ES-I3 (cell line): ENCODE data around the gene DALRD3.
A peak's percentile ranks its signal among the peaks of the same experiment; 100 is the strongest.

Experiments used
- H3K36me3 ChIP-seq: 2 replicates; pipeline ENCODE4 v1.6.1; 2013; ENCODE audit warnings: mild to moderate bottlenecking, low read length, control low read depth, moderate library complexity; ENCODE audit not compliant: insufficient read depth
- H3K4me1 ChIP-seq: 2 replicates; pipeline ENCODE4 v1.6.1; 2013; ENCODE audit warnings: mild to moderate bottlenecking, control low read depth, low read length; ENCODE audit not compliant: insufficient read depth
- H3K9ac ChIP-seq: 2 replicates; pipeline ENCODE4 v1.6.1; 2013; ENCODE audit warnings: low read depth, mild to moderate bottlenecking, low read length, moderate library complexity
- H3K9me3 ChIP-seq: 2 replicates; pipeline ENCODE4 v1.6.1; 2013; ENCODE audit warnings: mild to moderate bottlenecking, low read length, moderate library complexity; ENCODE audit not compliant: control insufficient read depth, insufficient read depth

The DALRD3 gene

DNA sequence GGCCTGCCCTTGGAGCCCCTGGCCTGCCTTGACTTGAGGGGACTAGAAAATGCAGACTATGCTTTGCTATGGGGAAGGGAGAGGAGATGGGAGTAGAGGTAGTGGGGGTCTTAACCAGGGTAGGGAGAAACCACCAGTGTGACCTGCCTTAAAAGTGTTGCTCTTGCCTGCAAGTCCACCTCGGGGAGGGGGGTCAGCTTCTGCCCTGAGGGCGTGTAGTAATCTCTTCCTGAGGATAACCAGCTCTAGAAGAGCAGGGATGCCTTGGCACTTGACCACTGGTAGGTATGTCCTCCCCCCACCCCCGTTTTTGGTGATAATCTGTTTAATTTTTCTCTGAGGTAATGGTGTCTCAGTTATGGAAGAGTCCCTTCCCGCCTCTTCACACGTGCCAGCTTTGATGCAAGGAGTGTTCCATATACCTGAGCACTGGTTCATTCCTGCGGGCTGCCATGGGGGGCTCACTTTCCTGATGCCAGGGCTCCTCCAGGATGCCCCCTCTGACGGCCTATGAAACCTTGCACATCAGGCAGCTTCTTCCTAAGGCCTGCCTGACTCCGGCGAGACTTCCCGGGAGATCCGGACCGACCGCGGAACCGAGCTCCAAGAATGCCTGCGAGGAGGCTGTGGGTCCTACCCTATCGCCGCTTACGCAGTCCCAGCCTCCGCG lies 29.1 kb downstream of the DALRD3 start:
- Histone ChIP-seq H3K9ac (peak overlapping the region; percentile 88), H3K36me3 (peaks cover 10% of the 10 kb centered on the region), H3K4me1 (peaks cover 3% of the 10 kb centered on the region)

DNA sequence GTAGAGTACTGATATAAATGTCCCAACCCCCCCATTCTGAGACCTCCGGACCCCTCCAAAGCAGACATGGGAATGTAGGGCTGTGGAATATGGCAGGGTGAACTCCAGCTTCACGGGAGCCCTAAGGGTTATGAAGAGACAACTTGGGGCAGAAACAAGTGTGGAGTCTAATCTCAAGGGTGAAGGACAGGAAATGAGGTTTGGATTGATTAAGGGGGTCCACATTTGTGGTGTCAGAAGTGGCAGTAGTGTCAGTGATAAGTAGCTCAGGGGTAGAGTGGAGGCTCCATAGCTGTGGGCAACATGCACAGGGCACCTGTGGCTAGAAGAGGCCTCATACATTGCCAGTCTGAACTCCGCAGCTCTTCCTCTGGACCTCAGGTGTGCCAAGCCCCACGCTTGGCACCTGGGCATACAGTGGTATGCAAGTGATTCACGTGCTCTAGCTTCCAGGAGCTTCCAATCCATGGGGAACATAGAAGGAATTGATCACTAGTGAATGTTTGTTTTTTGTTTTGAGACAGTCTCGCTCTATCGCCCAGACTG lies 32.5 kb downstream of the DALRD3 start:
- Histone ChIP-seq H3K9ac (no peak overlapping the region), H3K4me1 (no peaks in the 10 kb centered on the region; the same call in 1 of the 2 replicates), H3K9me3 (no peaks in the 10 kb centered on the region), H3K36me3 (peaks cover 19% of the 10 kb centered on the region)

More for the DNA sequence above, 29.1 kb downstream of the DALRD3 start:
- no peaks in the 10 kb centered on the region for H3K9me3 ChIP-seq

DNA sequence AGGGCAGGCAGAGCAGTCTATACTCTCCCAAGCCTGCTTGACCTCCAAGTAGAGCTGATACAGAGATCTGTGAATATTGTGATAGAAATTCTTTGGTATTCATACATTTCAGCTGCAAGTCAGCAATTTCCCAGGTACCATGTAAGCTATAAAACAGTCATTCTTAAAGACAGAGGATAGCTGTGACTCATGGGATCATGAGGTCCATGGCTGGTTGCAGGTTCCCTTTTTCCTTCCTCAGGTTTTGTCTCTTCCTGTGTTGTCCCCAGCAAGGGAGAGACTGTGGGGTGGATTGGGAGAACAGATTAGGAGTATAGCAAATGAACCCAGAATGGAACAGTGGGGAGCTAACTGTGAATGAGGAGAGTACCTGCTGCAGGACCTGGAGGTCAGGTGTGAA lies 33.7 kb downstream of the DALRD3 start:
- Histone ChIP-seq H3K9ac (no peak overlapping the region), H3K4me1 (no peaks in the 10 kb centered on the region; the same call in 1 of the 2 replicates), H3K9me3 (no peaks in the 10 kb centered on the region), H3K36me3 (peaks cover 26% of the 10 kb centered on the region)

GRCh38 chr3:48983096-48983495 lies 35.3 kb downstream of the DALRD3 start:
- H3K9ac ChIP-seq: no peak overlapping the region
- peaks cover 26% of the 10 kb centered on the region for H3K36me3 ChIP-seq
- H3K4me1 ChIP-seq: no peaks in the 10 kb centered on the region
- no peaks in the 10 kb centered on the region for H3K9me3 ChIP-seq

DNA sequence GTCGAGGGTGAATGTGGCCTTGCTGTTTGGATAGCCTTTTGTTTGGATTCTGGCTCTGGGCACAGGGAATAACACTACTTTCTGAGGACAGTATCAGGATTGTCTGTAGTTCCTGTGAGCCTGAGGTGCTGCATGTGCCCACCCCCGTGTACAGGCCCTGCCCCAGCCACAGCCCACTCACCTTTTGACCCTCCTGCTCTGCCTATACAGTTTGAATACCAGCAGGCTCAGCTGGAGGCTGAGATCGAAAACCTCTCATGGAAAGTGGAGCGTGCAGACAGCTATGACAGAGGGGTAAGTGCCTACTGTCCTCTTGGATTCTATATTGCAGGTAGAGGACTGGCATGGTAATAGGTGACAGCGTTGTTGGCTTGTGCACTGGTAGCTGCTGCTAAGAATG lies 35.7 kb downstream of the DALRD3 start:
- Histone ChIP-seq H3K9me3 (no peaks in the 10 kb centered on the region), H3K9ac (no peak overlapping the region), H3K36me3 (peaks cover 26% of the 10 kb centered on the region), H3K4me1 (no peaks in the 10 kb centered on the region)

DNA sequence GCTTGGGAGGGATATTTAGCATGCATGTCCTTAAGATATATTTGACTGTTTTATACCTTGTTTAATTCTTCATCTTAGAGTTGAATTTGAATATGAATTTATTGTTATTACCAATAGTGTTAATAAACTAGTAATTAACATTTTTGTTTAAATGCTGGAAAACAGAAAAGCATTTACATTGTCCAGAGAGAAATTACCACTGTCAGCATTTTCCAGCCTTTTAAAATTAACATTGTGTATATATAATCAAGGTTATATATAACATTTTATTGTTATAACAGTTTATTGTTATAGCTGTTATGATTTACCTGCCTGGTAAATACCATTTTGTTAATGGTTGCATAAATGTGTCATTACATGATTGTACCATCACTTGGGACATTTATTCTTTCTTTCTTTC lies 36.4 kb downstream of the DALRD3 start:
- H3K36me3 ChIP-seq: peaks cover 26% of the 10 kb centered on the region
- H3K4me1 ChIP-seq: no peaks in the 10 kb centered on the region

GRCh38 chr3:48980295-48980694 lies 38.1 kb downstream of the DALRD3 start:
- H3K9me3 ChIP-seq: no peaks in the 10 kb centered on the region
- no peak overlapping the region for H3K9ac ChIP-seq
- H3K4me1 ChIP-seq: no peaks in the 10 kb centered on the region
- H3K36me3 ChIP-seq: peaks cover 32% of the 10 kb centered on the region

More for the DNA sequence above, 36.4 kb downstream of the DALRD3 start:
- H3K9ac ChIP-seq: no peak overlapping the region
- no peaks in the 10 kb centered on the region for H3K9me3 ChIP-seq

DNA sequence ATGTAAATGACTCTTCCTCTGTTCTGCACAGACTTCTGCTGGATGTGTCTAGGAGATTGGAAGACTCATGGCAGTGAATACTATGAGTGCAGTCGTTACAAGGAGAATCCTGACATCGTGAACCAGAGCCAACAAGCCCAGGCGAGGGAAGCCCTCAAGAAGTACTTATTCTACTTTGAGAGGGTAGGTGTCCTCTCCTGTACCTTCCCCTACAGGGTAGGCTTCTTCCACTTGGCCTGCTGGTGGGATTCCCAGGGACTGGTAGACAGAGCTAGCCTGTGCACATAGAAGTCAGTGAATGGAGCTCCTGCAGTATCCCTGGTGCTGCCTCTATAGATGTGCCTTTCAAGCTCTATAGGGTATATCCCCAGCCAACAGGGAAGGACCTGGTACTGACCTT lies 38.9 kb downstream of the DALRD3 start:
- H3K9me3 ChIP-seq: no peaks in the 10 kb centered on the region
- no peaks in the 10 kb centered on the region for H3K4me1 ChIP-seq
- peaks cover 32% of the 10 kb centered on the region for H3K36me3 ChIP-seq
- no peak overlapping the region for H3K9ac ChIP-seq

GRCh38 chr3:48974076-48974864 lies 44.1 kb downstream of the DALRD3 start:
- Histone ChIP-seq H3K36me3 (peaks cover 45% of the 10 kb centered on the region), H3K4me1 (no peaks in the 10 kb centered on the region), H3K9me3 (no peaks in the 10 kb centered on the region), H3K9ac (no peak overlapping the region)

- H3K9ac ChIP-seq: no peak overlapping the region
- peaks cover 51% of the 10 kb centered on the region for H3K36me3 ChIP-seq
- H3K9me3 ChIP-seq: no peaks in the 10 kb centered on the region
- H3K4me1 ChIP-seq: no peaks in the 10 kb centered on the region
These were observed 47.8 kb downstream of the DALRD3 start for GRCh38 chr3:48970586-48970985.

DNA sequence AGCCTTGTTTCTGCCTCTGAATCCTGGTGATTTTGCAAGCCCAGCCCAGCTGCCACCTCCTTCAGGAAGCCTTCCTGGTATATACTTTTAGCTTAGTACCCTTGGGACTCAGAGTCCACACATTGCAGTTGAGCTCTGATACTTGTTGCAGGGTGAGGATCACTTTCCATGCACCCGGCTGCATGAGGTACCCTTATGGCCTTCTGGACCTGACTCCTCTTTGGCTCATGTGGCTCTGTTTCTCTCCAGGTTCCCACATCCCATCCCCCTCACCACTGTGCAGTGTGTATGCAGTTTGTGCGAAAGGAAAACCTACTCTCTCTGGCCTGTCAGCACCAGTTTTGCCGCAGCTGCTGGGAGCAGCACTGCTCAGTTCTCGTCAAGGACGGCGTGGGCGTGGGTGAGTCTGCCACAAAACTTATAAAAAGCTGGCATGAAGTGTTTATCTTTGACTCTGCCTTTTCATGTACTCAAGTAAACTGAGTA lies 51.5 kb downstream of the DALRD3 start:
- H3K4me1 ChIP-seq: peaks cover 15% of the 10 kb centered on the region
- H3K9me3 ChIP-seq: no peaks in the 10 kb centered on the region
- peaks cover 32% of the 10 kb centered on the region for H3K36me3 ChIP-seq
- no peak overlapping the region for H3K9ac ChIP-seq

DNA sequence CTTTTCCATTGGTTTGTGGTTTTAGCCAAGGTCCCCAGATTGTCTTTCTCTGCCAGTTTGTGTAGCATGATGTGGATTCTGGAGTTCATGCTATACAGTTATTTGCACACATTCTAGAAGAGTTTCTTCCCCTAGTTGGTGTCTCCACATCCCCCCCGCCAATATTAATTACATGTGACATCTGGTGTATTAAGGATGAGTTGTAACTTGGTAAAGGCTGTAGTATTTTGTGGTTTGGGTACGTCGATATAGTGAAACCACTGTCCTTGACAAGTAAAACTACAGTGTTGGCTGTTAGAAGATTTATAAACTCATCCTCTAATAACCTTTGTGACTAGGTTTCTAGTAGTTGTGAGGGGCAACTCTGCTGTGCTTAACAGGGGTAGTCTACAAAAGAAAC lies 52.0 kb downstream of the DALRD3 start:
- Histone ChIP-seq H3K9ac (no peak overlapping the region), H3K9me3 (no peaks in the 10 kb centered on the region), H3K4me1 (peaks cover 15% of the 10 kb centered on the region), H3K36me3 (peaks cover 26% of the 10 kb centered on the region)
